ENCODE data around the gene NSUN4. TPM values are rescaled to one million over a fixed set of nuclear protein-coding genes. Genes with fewer than 3 reads are reported as not detected.
"Not testable (repeated sequence)": the region's sequence is repeated elsewhere in the genome, so short reads cannot be mapped to it uniquely, and the experiment has no call there.

Gene NSUN4
- total and polyA plus RNA-seq, 2 experiments from 2014 or later, result 10.8 to 16.1 TPM

GRCh38 chr1:46309401-46310159 is 31.0 kb upstream of the NSUN4 start:
- Histone ChIP-seq H3K36me3 (peaks cover 39% of the 10 kb centered on the region), H3K9me3 (ENCODE audit: low read depth) (no peaks in the 10 kb centered on the region)

GRCh38 chr1:46310321-46310720 is 30.3 kb upstream of the NSUN4 start:
- Histone ChIP-seq H3K27ac (no peak overlapping the region), H3K4me1 (ENCODE audit: low read depth) (no peaks in the 10 kb centered on the region), H3K36me3 (peaks cover 42% of the 10 kb centered on the region), H3K4me3 (no peak overlapping the region), H3K9me3 (ENCODE audit: low read depth) (no peaks in the 10 kb centered on the region), H3K27me3 (no peaks in the 10 kb centered on the region)
- no peak for DNase-seq (ENCODE audit: low read depth in 1 of 2, low spot score in 1 of 2)
- TF ChIP-seq CTCF (IDR thresholded peaks at IDR 0.05; ENCODE audit: low read depth, low read length), result no peak

More at GRCh38 chr1:46309401-46310159, 31.0 kb upstream of the NSUN4 start:
- peaks cover 5% of the 10 kb centered on the region for H3K4me1 ChIP-seq (ENCODE audit: low read depth)
- no peak for DNase-seq (ENCODE audit: low read depth in 1 of 2, low spot score in 1 of 2)
- no peak for TF ChIP-seq CTCF (IDR thresholded peaks at IDR 0.05; ENCODE audit: low read depth, low read length)
- H3K27ac ChIP-seq, result no peak overlapping the region
- no peak overlapping the region for H3K4me3 ChIP-seq
- H3K27me3 ChIP-seq, result no peaks in the 10 kb centered on the region

- Histone ChIP-seq H3K27me3 (no peaks in the 10 kb centered on the region), H3K4me3 (no peak overlapping the region), H3K9me3 (ENCODE audit: low read depth) (no peaks in the 10 kb centered on the region), H3K36me3 (peaks cover 38% of the 10 kb centered on the region), H3K27ac (peak overlapping the region; percentile 39), H3K4me1 (ENCODE audit: low read depth) (no peaks in the 10 kb centered on the region)
- no peak for DNase-seq (ENCODE audit: low read depth in 1 of 2, low spot score in 1 of 2)
- no peak for TF ChIP-seq CTCF (IDR thresholded peaks at IDR 0.05; ENCODE audit: low read depth, low read length)
These were observed 24.8 kb upstream of the NSUN4 start for GRCh38 chr1:46315669-46316403.

DNA sequence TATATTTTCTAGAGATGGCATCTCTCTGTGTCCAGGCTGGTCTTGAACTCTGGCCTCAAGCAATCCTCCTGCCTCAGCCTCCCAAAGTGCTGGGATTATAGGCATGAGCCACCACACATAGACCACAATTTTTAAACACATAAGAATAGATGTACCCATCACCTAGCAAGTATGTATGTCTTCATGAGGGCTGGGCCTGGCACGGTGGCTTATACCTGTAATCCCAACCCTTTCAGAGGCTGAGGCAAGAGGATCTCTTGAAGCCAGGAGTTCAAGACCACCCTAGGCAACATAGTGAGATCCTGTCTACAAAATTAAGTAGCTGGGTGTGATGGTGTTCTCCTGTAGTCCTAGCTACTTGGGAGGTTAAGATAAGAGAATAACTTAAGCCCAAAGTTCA is 23.3 kb upstream of the NSUN4 start:
- Histone ChIP-seq H3K27me3 (no peaks in the 10 kb centered on the region), H3K4me1 (ENCODE audit: low read depth) (no peaks in the 10 kb centered on the region), H3K36me3 (peaks cover 29% of the 10 kb centered on the region), H3K27ac (no peak overlapping the region), H3K4me3 (no peak overlapping the region), H3K9me3 (ENCODE audit: low read depth) (no peaks in the 10 kb centered on the region)
- TF ChIP-seq CTCF (IDR thresholded peaks at IDR 0.05; ENCODE audit: low read depth, low read length), result no peak
- DNase-seq (ENCODE audit: low read depth in 1 of 2, low spot score in 1 of 2), result no peak

- not testable (repeated sequence) for H3K4me1 ChIP-seq (ENCODE audit: low read depth); H3K27ac ChIP-seq; DNase-seq (ENCODE audit: low read depth in 1 of 2, low spot score in 1 of 2); H3K27me3 ChIP-seq; H3K9me3 ChIP-seq (ENCODE audit: low read depth); H3K4me3 ChIP-seq
- peaks cover 12% of the 10 kb centered on the region for H3K36me3 ChIP-seq
These were observed 21.3 kb upstream of the NSUN4 start for GRCh38 chr1:46319301-46319700.

DNA sequence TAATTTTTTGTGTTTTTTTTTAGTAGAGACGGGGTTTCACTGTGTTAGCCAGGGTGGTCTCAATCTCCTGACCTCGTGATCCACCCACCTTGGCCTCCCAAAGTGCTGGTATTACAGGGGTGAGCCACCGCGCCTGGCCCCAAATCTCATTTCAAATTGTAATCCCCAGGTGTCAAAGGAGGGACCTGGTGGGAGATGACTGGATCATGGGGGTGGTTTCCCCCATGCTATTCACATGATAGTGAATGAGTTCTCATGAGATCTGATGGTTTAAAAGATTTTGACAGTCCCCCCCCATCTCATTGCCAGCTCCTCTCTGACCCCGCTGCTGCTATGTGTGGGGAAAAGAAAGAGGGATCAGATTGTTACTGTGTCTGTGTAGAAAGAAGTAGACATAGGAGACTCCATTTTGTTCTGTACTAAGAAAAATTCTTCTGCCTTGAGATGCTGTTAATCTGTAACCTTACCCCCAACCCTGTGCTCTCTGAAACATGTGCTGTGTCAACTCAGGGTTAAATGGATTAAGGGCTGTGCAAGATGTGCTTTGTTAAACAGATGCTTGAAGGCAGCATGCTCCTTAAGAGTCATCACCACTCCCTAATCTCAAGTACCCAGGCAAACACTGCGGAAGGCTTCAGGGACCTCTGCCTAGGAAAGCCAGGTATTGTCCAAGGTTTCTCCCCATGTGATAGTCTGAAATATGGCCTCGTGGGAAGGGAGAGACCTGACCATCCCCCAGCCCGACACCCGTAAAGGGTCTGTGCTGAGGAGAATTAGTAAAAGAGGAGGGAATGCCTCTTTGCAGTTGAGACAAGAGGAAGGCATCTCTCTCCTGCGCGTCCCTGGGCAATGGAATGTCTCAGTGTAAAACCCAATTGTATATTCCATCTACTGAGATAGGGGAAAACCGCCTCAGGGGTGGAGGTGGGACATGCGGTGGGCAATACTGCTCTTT is 20.4 kb upstream of the NSUN4 start:
- H3K27ac ChIP-seq; H3K9me3 ChIP-seq (ENCODE audit: low read depth); H3K4me3 ChIP-seq; DNase-seq (ENCODE audit: low read depth in 1 of 2, low spot score in 1 of 2); H3K27me3 ChIP-seq; H3K36me3 ChIP-seq; H3K4me1 ChIP-seq (ENCODE audit: low read depth): not testable (repeated sequence)

- H3K4me1 ChIP-seq (ENCODE audit: low read depth); H3K27me3 ChIP-seq; H3K27ac ChIP-seq; H3K4me3 ChIP-seq; H3K36me3 ChIP-seq; DNase-seq (ENCODE audit: low read depth in 1 of 2, low spot score in 1 of 2); H3K9me3 ChIP-seq (ENCODE audit: low read depth): not testable (repeated sequence)
These were observed 18.4 kb upstream of the NSUN4 start for GRCh38 chr1:46322191-46322590.

- not testable (repeated sequence) for H3K36me3 ChIP-seq; H3K4me3 ChIP-seq; H3K9me3 ChIP-seq (ENCODE audit: low read depth); DNase-seq (ENCODE audit: low read depth in 1 of 2, low spot score in 1 of 2); H3K27me3 ChIP-seq; H3K4me1 ChIP-seq (ENCODE audit: low read depth); H3K27ac ChIP-seq
These were observed 15.1 kb upstream of the NSUN4 start for GRCh38 chr1:46325285-46326076.

All from cardiac muscle cell (in vitro differentiated cells and primary cell).